ENCODE results near the gene SMCO2. TPM values are rescaled to one million over a fixed set of nuclear protein-coding genes. Genes with fewer than 3 reads are reported as not detected.

The SMCO2 gene
- total RNA-seq, 1 experiment from 2014 or later: not detected

DNA sequence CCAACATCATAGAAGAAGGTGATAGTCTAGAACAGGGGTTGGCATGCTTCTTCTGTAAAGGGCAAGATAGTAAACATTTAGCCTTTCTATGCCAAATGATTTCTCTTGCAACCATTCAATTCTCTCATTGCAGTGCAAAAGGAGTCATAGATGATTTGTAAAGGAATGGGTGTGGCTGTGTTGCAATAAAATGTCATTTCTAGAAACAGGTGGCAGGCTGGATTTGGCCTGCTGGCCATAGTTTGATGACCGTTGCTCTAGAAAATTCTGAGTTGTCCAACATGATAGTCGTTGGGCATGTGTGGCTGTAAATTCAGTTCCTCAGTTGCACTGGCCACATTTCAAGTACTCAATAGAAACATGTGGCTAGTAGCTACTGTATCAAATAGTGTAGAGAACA, 21.7 kb downstream of the SMCO2 start:
- ChIA-PET CTCF (no interaction called here), POLR2A (interaction anchor here (0.6 kb wide), 1 partner anchor 16 kb away, joined by 3 read pairs; no protein-coding TSS in a partner anchor)

DNA sequence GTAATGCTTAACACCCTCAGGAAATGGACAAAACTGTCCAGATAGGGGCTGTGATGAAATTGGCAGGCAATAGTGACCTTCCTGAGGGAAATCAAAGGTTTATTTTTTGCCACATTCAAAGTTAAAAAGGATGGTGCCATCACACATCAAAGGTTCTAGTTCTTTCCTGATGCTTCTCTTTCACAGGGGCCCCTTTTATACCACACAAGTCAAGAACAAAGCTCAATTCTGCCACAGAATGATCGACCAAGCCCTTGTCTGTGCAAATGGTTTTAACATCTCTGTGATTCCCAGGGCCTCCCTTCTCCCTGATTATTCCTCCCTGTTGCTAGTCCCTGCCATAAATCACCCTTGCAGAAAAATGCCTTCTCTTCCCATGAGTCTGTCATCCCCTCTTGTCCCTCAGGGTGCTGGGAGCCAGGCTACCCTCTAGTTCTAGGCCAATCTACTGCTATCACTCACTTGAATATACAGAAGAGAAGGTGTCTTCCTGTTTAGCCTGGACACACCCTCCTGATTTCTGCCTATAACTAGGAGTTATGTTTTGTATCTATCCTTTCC, 22.7 kb downstream of the SMCO2 start:
- Histone ChIP-seq H3K36me3 (ENCODE audit: control insufficient read depth in 1 of 2, insufficient read depth in 2 of 2, low read length in 2 of 2) (no peaks in the 10 kb centered on the region), H3K9me2 (ENCODE audit: insufficient read depth) (no peaks in the 10 kb centered on the region), H4K20me1 (ENCODE audit: insufficient read depth) (no peaks in the 10 kb centered on the region), H3K9me3 (ENCODE audit: control insufficient read depth in 1 of 2, insufficient read depth in 1 of 2, low read depth in 1 of 2, low read length in 2 of 2) (no peaks in the 10 kb centered on the region), H3K27ac (ENCODE audit: low read depth, low read length) (no peak overlapping the region), H3K4me2 (ENCODE audit: low read length) (no peak overlapping the region), H3K9ac (ENCODE audit: low read length) (no peak overlapping the region), H3K79me2 (ENCODE audit: insufficient read depth, low read length) (no peaks in the 10 kb centered on the region), H3K27me3 (ENCODE audit: insufficient read depth, low read length) (no peaks in the 10 kb centered on the region), H3K4me1 (ENCODE audit: control insufficient read depth in 1 of 2, insufficient read depth in 2 of 2, low read length in 2 of 2) (peaks cover 0 to 4% of the 10 kb centered on the region in 2 experiments; a peak in 3 of 4 replicates), H3K4me3 (replicated peaks in 1 of 2; ENCODE audit: low read depth in 1 of 2, low read length in 2 of 2) (no peak overlapping the region), H2AFZ (ENCODE audit: low read depth, low read length, poor library complexity, severe bottlenecking) (no peak overlapping the region)
- CTCF ChIA-PET: no interaction called here
- ATAC-seq (no peak), DNase-seq (ENCODE audit: low read depth, low spot score) (no peak)
- intact Hi-C loops (cut with micrococcal nuclease): no loop called here
- TF ChIP-seq CEBPB (IDR thresholded peaks at IDR 0.05; ENCODE audit: low read depth) (no peak), EZH2 (IDR thresholded peaks at IDR 0.05) (no peak), SRF (IDR thresholded peaks at IDR 0.05; ENCODE audit: low read depth) (no peak), EGR1 (IDR thresholded peaks at IDR 0.05; ENCODE audit: low read depth) (no peak), YY1 (IDR thresholded peaks at IDR 0.05; ENCODE audit: extremely low read depth, insufficient replicate concordance, low read depth, low read length) (no peak), POLR2AphosphoS5 (IDR thresholded peaks at IDR 0.05; ENCODE audit: low read depth, low read length) (no peak), FOSL1 (IDR thresholded peaks at IDR 0.05; ENCODE audit: low read depth) (no peak)
- TF ChIP-seq, protein P1, sequence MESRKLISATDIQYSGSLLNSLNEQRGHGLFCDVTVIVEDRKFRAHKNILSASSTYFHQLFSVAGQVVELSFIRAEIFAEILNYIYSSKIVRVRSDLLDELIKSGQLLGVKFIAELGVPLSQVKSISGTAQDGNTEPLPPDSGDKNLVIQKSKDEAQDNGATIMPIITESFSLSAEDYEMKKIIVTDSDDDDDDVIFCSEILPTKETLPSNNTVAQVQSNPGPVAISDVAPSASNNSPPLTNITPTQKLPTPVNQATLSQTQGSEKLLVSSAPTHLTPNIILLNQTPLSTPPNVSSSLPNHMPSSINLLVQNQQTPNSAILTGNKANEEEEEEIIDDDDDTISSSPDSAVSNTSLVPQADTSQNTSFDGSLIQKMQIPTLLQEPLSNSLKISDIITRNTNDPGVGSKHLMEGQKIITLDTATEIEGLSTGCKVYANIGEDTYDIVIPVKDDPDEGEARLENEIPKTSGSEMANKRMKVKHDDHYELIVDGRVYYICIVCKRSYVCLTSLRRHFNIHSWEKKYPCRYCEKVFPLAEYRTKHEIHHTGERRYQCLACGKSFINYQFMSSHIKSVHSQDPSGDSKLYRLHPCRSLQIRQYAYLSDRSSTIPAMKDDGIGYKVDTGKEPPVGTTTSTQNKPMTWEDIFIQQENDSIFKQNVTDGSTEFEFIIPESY (IDR thresholded peaks at IDR 0.05; ENCODE audit: extremely low read depth, insufficient replicate concordance, low read length): no peak
- TF ChIP-seq, protein P2, sequence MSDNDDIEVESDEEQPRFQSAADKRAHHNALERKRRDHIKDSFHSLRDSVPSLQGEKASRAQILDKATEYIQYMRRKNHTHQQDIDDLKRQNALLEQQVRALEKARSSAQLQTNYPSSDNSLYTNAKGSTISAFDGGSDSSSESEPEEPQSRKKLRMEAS (IDR thresholded peaks at IDR 0.05): no peak
- TF ChIP-seq, protein P3, sequence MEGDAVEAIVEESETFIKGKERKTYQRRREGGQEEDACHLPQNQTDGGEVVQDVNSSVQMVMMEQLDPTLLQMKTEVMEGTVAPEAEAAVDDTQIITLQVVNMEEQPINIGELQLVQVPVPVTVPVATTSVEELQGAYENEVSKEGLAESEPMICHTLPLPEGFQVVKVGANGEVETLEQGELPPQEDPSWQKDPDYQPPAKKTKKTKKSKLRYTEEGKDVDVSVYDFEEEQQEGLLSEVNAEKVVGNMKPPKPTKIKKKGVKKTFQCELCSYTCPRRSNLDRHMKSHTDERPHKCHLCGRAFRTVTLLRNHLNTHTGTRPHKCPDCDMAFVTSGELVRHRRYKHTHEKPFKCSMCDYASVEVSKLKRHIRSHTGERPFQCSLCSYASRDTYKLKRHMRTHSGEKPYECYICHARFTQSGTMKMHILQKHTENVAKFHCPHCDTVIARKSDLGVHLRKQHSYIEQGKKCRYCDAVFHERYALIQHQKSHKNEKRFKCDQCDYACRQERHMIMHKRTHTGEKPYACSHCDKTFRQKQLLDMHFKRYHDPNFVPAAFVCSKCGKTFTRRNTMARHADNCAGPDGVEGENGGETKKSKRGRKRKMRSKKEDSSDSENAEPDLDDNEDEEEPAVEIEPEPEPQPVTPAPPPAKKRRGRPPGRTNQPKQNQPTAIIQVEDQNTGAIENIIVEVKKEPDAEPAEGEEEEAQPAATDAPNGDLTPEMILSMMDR (IDR thresholded peaks at IDR 0.05 in 2 of 3, conservative IDR thresholded peaks at IDR 0.05 in 1 of 3; ENCODE audit: borderline replicate concordance in 1 of 3, insufficient read depth in 1 of 3, low read depth in 2 of 3, low read length in 2 of 3): no peak
- POLR2A ChIA-PET: no interaction called here
- RAD21 ChIA-PET (ENCODE audit: low non-redundant PET in 1 of 2, low total read pairs in 2 of 2, uncharacterized antibody in 2 of 2, unreplicated experiment in 2 of 2): no interaction called here
- BruUV-seq (replicated peaks): no TSS peak

More for the DNA sequence above, 21.7 kb downstream of the SMCO2 start:
- ATAC-seq: no peak
- DNase-seq (ENCODE audit: low read depth, low spot score): no peak
- H3K27ac ChIP-seq (ENCODE audit: low read depth, low read length): no peak overlapping the region
- RAD21 ChIA-PET (ENCODE audit: low non-redundant PET in 1 of 2, low total read pairs in 2 of 2, uncharacterized antibody in 2 of 2, unreplicated experiment in 2 of 2): no interaction called here
- no peaks in the 10 kb centered on the region for H4K20me1 ChIP-seq (ENCODE audit: insufficient read depth)
- no peaks in the 10 kb centered on the region for H3K27me3 ChIP-seq (ENCODE audit: insufficient read depth, low read length)
- no peaks in the 10 kb centered on the region for H3K9me3 ChIP-seq (ENCODE audit: control insufficient read depth in 1 of 2, insufficient read depth in 1 of 2, low read depth in 1 of 2, low read length in 2 of 2)
- no peaks in the 10 kb centered on the region for H3K4me1 ChIP-seq (ENCODE audit: control insufficient read depth in 1 of 2, insufficient read depth in 2 of 2, low read length in 2 of 2)
- no peaks in the 10 kb centered on the region for H3K79me2 ChIP-seq (ENCODE audit: insufficient read depth, low read length)
- no peak overlapping the region for H3K4me3 ChIP-seq (replicated peaks in 1 of 2; ENCODE audit: low read depth in 1 of 2, low read length in 2 of 2)
- no peaks in the 10 kb centered on the region for H3K36me3 ChIP-seq (ENCODE audit: control insufficient read depth in 1 of 2, insufficient read depth in 2 of 2, low read length in 2 of 2)
- no peak overlapping the region for H3K9ac ChIP-seq (ENCODE audit: low read length)
- no peaks in the 10 kb centered on the region for H3K9me2 ChIP-seq (ENCODE audit: insufficient read depth)
- intact Hi-C loops (cut with micrococcal nuclease): no loop called here
- no peak overlapping the region for H2AFZ ChIP-seq (ENCODE audit: low read depth, low read length, poor library complexity, severe bottlenecking)
- no peak for TF ChIP-seq SP1 (IDR thresholded peaks at IDR 0.05; ENCODE audit: low read depth)
- no peak overlapping the region for H3K4me2 ChIP-seq (ENCODE audit: low read length)
- no TSS peak for BruUV-seq (replicated peaks)
